GM18499 (cell line): ENCODE data around the gene PTCD2.
"Not testable (repeated sequence)": the region's sequence is repeated elsewhere in the genome, so short reads cannot be mapped to it uniquely, and the experiment has no call there.

Experiments
- ATAC-seq: cut with Tn5 transposase; IDR thresholded peaks from one replicate; pipeline ENCODE4 v1.9.1; 2021; ENCODE audit warnings: moderate number of reproducible peaks; ENCODE audit not compliant: insufficient read depth, unreplicated experiment

PTCD2 gene

GRCh38 chr5:72295539-72295938, 24.6 kb upstream of the PTCD2 start:
- no peak for ATAC-seq

DNA sequence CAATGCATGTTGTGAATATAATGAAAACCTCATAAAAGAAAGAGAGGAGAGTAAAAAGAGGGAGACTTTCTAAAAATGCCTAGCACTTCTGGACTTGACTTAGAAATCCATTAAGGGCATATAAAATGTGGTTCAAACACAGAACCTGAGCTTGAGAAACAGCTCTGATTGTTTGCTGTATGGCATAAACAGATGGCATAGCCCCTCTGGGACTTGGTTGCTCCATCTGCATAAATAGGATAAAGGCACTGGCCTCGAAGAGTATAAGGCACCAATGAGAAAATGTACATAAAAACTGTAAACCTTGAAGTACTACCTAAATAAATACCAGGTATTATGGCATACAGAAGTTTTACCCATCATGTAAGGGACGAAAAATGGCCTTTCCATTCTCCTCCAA, 23.9 kb upstream of the PTCD2 start:
- no peak for ATAC-seq

DNA sequence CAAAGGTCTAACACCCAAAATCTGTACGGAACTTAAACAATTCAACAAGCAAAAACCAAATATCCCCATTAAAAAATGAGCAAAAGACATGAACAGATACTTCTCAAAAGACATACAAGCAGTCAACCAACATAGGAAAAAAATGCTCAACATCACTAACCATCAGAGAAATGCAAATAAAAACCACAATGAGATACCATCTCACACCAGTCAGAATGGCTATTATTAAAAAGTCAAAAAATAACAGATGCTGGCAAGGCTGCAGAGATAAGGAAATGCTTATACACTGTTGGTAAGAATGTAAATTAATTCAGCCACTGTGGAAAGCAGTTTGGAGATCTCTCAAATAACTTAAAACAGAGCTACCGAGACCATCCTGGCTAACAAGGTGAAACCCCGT, 22.0 kb upstream of the PTCD2 start:
- not testable (repeated sequence) for ATAC-seq

GRCh38 chr5:72298711-72299110, 21.5 kb upstream of the PTCD2 start:
- no peak for ATAC-seq

DNA sequence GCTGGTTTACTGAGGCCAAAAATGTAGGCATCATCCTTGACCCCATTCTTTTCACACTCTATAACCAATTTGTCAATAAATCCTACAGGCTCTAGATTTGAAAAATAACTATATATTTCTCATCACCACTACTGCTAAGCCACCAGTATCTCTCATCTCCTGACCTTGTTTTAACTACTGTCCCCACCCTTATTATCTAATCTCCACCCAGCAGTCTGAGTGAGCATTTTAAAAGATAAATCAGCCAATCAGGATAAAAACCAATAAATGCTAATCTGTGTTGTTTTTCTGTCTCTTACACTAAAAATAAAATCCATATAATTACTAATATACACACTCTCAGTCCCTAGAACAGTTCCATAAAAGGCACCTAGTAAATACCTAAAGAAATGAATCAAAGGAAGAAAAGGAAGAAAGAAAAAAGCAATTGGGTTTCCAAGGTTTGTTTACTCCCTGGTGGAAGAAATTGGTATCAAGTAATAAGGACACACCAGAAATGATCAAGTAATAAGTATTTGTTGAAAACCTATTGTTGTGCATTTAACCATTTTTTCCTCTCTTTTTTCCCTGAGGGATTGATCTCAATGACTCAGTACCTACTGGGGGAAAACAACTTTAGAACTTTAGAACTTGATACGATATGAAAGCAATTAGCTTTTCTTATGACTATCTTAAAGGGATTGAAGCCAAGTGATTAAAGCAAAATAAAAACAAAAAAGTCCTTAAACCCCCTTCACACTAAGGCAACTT, 19.4 kb upstream of the PTCD2 start:
- no peak for ATAC-seq

DNA sequence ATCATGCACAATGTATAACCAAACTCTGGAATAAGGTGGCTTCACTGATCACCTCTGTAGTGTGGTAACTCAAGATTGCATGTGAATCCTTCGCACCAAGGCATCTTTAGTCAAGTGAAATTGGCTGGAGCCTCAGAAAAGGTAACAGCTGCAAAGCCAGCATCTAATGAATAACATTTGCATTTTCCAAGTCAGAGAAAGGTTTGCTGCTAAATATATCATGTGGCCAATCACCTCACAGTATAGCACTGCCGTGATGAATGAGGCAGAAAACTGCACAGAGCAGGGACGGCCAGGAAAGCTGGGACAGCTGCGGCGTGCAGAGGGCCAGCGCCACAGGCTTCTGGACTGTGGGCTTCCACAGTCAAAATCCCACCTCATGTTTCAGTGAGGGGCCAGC, 18.6 kb upstream of the PTCD2 start:
- peak; percentile 61 for ATAC-seq

DNA sequence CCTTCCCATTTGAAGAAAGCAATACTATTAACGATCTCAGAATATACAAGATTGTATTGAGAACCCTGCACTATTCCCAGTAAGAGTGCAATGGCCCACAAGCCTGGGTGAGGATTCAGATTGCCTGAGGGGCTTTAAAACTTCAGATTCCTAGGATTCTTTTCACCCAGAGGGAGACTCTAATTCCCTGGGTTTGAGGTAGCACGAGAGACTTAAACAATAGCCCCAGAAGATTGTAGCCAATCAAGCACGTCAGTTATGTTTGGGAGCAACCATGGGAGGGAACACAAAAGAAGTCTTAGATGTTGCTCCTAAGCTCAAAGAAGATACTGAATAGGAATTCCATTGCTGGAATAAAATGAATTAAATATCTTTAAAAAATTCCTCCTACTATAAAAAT, 18.0 kb upstream of the PTCD2 start:
- no peak for ATAC-seq

- no peak for ATAC-seq
These were observed 14.7 kb upstream of the PTCD2 start for GRCh38 chr5:72305194-72306142.

GRCh38 chr5:72307573-72307967, 12.6 kb upstream of the PTCD2 start:
- ATAC-seq: no peak

DNA sequence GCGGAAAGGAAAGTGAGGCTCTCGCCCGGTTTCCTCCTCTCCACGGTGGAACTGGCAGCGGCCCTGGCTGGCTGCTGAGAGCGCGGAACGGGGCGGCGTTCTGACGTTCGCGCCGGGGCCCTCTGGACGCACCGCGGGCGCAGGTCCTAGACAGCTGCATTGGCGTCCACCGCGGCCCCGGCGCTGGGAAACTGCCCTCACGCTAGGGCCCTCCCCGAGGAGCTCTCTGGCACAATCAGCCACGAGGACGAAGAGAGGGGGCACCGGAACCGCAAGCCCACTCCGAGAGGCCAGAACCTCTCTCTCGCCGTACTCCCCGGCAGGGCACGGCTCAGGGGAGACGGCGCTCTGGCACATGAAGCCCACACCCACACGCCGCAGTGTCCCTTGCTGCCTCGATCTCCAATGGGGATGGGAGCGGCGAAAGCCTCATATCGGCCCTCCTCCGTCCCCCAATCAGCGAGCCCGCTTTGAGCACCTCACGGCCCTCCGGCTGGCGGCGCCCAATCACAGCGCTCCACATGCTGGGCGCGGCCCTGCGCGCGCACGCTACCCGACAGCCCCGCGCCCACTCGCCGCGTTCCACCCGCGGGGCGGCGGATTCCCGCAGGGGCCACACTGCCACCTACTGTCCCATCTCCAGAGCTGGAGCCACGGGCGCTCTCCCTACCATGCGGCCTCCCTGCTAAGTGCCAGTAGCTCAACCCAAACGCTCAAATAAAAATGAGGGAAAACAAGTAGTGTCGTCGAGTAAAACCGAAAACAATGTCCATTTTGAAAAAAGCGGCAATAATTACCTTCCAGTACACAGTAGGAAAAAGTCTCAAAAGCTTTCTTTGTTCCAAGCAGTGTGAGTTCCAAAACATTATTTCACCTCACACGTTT, 12.0 kb upstream of the PTCD2 start:
- ATAC-seq: peak; percentile 66

DNA sequence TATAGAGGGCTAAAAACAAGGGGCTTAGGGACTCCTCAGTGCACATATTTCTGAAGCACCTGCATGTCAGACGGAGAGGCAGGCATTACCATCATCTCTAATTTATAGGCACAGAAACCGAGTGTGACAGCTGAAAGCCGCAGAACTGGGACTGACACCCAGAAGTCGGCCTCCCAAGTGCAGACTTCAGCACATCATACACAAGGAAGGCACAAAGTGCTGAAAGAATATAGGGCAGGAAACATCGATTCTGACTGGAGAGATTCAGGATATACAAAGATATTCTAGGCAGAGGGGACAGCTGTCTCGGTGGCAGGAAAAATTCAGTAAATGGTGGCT, 11.4 kb upstream of the PTCD2 start:
- ATAC-seq: no peak

DNA sequence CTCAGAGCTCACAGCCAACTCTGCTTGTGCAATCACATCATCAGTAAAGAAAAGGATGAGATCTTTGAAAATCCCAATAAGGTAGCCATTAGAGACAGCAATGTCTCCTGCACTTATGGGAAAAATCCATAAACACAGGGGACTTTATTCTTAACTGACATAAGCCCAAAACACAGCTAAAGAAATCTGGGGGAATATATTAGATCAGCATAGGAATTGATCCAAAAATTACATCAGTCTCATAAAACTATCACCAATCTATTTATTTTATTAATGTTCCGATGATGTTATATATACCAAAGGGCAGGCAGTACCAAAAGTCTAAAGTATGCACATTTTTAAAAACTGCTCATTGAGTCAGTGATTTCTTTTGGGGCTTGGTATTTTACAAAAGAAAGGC, 7.0 kb upstream of the PTCD2 start:
- ATAC-seq: no peak

DNA sequence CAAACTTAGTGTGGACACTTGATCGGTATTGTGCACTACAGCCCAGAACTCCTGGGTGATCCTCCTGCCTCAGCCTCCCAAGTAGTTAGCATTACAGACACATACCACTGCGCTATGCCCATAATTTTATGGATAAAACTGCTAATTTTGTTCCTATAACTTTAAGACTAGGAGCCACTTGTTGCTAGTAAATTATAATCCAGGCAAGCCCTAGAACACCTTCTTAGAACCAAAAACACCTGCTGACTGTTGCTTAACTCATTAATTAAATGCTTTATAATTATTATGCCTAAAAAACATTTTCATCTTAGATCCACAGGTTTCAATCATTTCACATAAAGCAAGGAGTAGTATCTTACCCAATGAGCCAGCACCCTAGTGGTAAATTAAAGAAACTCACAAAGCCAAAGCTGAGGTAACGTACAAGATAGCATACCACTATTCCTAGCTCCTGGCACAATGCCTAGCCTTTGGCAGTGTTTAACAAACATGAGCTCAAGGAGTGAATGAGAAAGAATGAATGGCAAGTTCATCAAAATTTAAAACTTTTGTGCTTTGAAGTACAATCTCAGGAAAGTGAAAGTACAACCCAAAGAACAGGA, 5.5 kb upstream of the PTCD2 start:
- ATAC-seq: no peak

DNA sequence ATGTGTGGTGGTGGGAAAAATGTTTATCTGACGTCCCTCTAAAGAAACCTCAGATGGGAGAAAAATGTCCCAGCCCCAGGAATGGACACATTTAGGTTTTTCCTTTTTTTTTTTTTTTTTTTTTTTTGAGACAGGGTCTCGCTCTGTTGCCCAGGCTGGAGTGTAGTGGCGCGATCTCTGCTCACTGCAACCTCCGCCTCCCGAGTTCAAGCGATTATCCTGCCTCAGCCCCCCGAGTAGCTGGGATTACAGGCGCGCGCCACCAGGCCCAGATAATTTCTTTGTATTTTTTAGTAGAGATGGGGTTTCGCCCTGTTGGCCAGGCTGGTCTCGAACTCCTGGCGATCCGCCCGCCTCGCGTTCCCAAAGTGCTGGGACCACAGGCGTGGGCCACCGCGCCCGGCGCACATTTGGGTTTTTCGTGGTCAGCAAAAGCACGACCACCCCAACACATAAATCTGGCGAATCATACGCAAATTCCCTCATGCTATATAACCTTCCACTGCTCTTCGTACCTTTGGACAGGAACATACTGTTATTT, 668 bp upstream of the PTCD2 start:
- not testable (repeated sequence) for ATAC-seq

- ATAC-seq: no peak
These were observed 4.1 kb downstream of the PTCD2 start for GRCh38 chr5:72324189-72324825.

GRCh38 chr5:72325566-72326305, 5.6 kb downstream of the PTCD2 start:
- ATAC-seq: no peak

DNA sequence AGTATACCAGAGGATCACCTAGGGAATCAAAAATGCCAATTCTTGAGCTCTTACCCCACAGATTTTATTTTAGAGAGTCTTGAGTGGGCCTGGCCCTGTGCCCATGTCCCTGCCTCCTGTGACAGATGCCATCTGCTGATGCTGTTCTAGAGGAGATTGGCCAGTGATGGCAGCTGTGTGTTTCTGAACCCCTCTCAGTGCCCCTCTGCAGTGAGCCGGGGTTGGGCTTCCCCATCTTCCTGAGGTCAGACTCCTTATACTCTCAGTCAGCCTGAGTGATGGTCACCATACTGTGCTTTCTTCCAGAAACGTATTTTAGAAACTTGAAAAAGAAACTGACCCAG, 6.1 kb downstream of the PTCD2 start:
- ATAC-seq: no peak

DNA sequence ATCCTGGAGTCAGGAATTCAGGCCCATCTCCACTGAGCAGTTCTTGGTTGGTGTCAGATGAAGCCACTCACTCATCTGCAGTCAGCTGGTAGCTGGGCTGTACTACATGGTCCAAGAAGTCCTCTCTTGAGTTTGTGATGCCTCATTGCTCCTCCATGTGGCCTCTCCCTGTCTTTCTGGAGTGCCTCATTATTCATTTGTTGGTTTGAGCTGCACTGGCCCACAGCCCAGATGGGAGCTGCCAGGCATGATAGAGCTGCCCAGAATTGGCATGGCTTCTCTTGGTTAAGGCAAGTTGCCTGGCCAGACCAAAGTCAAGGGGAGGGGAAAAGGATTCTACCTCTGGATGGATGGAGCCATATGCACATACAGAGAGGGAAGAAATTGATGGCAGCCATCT, 8.0 kb downstream of the PTCD2 start:
- no peak for ATAC-seq

GRCh38 chr5:72330712-72331111, 10.5 kb downstream of the PTCD2 start:
- no peak for ATAC-seq
